ENCODE data around the gene DAB1.

DAB1 gene

DNA sequence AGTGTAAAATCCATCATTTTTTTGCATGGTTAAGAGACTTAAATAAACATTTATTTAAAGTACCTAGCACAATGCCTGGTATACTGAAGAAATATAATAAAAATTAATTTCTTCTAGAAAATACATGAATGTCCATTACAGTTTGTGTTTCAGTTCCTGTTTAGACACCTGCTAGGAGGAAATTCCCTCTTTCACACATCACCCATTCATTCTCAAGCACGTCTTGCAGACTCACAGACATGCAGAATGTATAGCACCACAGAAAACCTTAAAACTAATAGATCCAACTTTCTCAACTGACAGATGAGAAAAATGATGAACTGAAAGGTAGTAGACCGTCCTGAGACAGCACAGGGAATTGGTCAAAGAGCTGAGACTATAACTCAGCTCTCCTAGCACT is 285.9 kb downstream of the DAB1 start:
- no peak for DNase-seq (ENCODE audit: low spot score)
- no peak for TF ChIP-seq CTCF (conservative IDR thresholded peaks at IDR 0.05; ENCODE audit: low read depth)
- ChIA-PET POLR2A (ENCODE audit: low non-redundant PET) (no interaction called here), CTCF (no interaction called here)
- no peak overlapping the region for H3K27ac ChIP-seq

GRCh38 chr1:57134803-57135202 is 289.1 kb downstream of the DAB1 start:
- no peak overlapping the region for H3K27ac ChIP-seq
- no peak for TF ChIP-seq CTCF (conservative IDR thresholded peaks at IDR 0.05; ENCODE audit: low read depth)
- DNase-seq (ENCODE audit: low spot score), result no peak
- POLR2A ChIA-PET (ENCODE audit: low non-redundant PET), result no interaction called here
- CTCF ChIA-PET, result no interaction called here

DNA sequence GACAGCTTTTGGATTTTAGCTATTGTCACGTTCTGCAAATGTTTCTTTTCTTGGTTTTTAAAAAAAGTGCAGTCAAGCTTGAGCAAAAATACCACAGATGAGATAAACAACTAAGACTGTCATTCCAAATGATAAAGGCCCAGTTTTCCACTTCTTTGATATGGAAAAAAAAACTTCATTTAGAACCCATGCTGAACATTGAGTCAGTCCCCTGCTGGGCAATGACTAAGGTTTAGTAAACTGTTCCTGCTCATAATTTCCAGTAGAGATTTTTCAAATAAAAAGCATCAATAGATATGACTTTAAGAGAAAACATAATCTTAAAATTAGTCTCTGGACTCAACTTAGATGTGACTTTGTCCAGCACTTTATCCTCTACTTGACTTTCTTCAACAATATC is 290.2 kb downstream of the DAB1 start:
- DNase-seq (ENCODE audit: low spot score), result no peak
- ChIA-PET POLR2A (ENCODE audit: low non-redundant PET) (no interaction called here), CTCF (no interaction called here)
- no peak overlapping the region for H3K27ac ChIP-seq
- TF ChIP-seq CTCF (conservative IDR thresholded peaks at IDR 0.05; ENCODE audit: low read depth), result no peak

- no peak for DNase-seq (ENCODE audit: low spot score)
- no peak overlapping the region for H3K27ac ChIP-seq
- CTCF ChIA-PET, result no interaction called here
- POLR2A ChIA-PET (ENCODE audit: low non-redundant PET), result no interaction called here
- no peak for TF ChIP-seq CTCF (conservative IDR thresholded peaks at IDR 0.05; ENCODE audit: low read depth)
Measured at GRCh38 chr1:57132993-57133622, 290.8 kb downstream of the DAB1 start.

GRCh38 chr1:57131701-57132394 is 292.0 kb downstream of the DAB1 start:
- peak; percentile 24 for DNase-seq (ENCODE audit: low spot score)
- ChIA-PET POLR2A (ENCODE audit: low non-redundant PET) (no interaction called here), CTCF (no interaction called here)
- H3K27ac ChIP-seq, result no peak overlapping the region
- TF ChIP-seq CTCF (conservative IDR thresholded peaks at IDR 0.05; ENCODE audit: low read depth), result no peak

- DNase-seq (ENCODE audit: low spot score), result no peak
- TF ChIP-seq CTCF (conservative IDR thresholded peaks at IDR 0.05; ENCODE audit: low read depth), result no peak
- POLR2A ChIA-PET (ENCODE audit: low non-redundant PET), result no interaction called here
- CTCF ChIA-PET, result interaction anchor here (0.6 kb wide), 1 partner anchor 128 kb away, joined by 5 read pairs; no protein-coding TSS in a partner anchor
- H3K27ac ChIP-seq, result no peak overlapping the region
Measured at GRCh38 chr1:57131257-57131656, 292.6 kb downstream of the DAB1 start.
